HG03432 (cell line): ENCODE results near the gene FTO.

Experiments used
- ATAC-seq: cut with Tn5 transposase; IDR thresholded peaks from one replicate; pipeline ENCODE4 v1.9.1; 2021; ENCODE audit warnings: mild to moderate bottlenecking, moderate library complexity; ENCODE audit not compliant: unreplicated experiment

FTO gene

GRCh38 chr16:53752560-53752959 is 48.6 kb downstream of the FTO start:
- no peak for ATAC-seq

- no peak for ATAC-seq
These were observed 49.5 kb downstream of the FTO start for GRCh38 chr16:53753431-53753830.

GRCh38 chr16:53755026-53755910 is 51.3 kb downstream of the FTO start:
- no peak for ATAC-seq

GRCh38 chr16:53756275-53756996 is 52.5 kb downstream of the FTO start:
- no peak for ATAC-seq

GRCh38 chr16:53757971-53758609 is 54.1 kb downstream of the FTO start:
- no peak for ATAC-seq

- ATAC-seq = no peak
These were observed 58.2 kb downstream of the FTO start for GRCh38 chr16:53761962-53762703.

- ATAC-seq = no peak
These were observed 62.5 kb downstream of the FTO start for GRCh38 chr16:53766304-53767016.

GRCh38 chr16:53768167-53768566 is 64.2 kb downstream of the FTO start:
- no peak for ATAC-seq

- no peak for ATAC-seq
These were observed 64.6 kb downstream of the FTO start for GRCh38 chr16:53768593-53768992.

GRCh38 chr16:53769185-53769584 is 65.2 kb downstream of the FTO start:
- no peak for ATAC-seq

- ATAC-seq = no peak
These were observed 65.8 kb downstream of the FTO start for GRCh38 chr16:53769787-53770186.

- ATAC-seq = no peak
These were observed 66.7 kb downstream of the FTO start for GRCh38 chr16:53770641-53771040.

- no peak for ATAC-seq
These were observed 67.9 kb downstream of the FTO start for GRCh38 chr16:53771655-53772497.

- no peak for ATAC-seq
These were observed 69.3 kb downstream of the FTO start for GRCh38 chr16:53773150-53773846.

GRCh38 chr16:53773881-53774280 is 69.9 kb downstream of the FTO start:
- ATAC-seq = no peak

- ATAC-seq = no peak
These were observed 71.3 kb downstream of the FTO start for GRCh38 chr16:53775106-53775820.

- no peak for ATAC-seq
These were observed 72.0 kb downstream of the FTO start for GRCh38 chr16:53775821-53776431.

- ATAC-seq = no peak
These were observed 75.2 kb downstream of the FTO start for GRCh38 chr16:53779186-53779585.
